HEK293 (cell line): ENCODE results near the gene FGF8.

Experiments used
- CTCF ChIA-PET: fragments of 350-600 bp; formaldehyde crosslinking; extraction: SDS; loops from one replicate; lab custom pipeline; 2021; ENCODE audit warnings: antibody characterized with exemption; lab: Yijun Ruan, JAX
- POLR2A ChIA-PET: fragments of 300-600 bp; formaldehyde crosslinking; extraction: SDS; loops from one replicate; lab custom pipeline; 2020; ENCODE audit warnings: antibody characterized with exemption, inconsistent platforms; lab: Yijun Ruan, JAX
- H3K27ac ChIP-seq: fragments of 200-500 bp; sonication (Bioruptor generic); 2 replicates; pipeline ENCODE4 v1.5.1; 2014; ENCODE audit warnings: low read depth, low read length, control low read depth, inconsistent platforms; ENCODE audit errors: extremely low read depth
- H3K36me3 ChIP-seq, 2 experiments: fragments of 200-500 bp in 1 of 2; sonication (Bioruptor generic) in 1 of 2; 1 replicate in 1 of 2; 2 replicates in 1 of 2; pipeline ENCODE4 v1.5.1; 2014 to 2017; ENCODE audit warnings: inconsistent platforms in 2 of 2, low read length in 2 of 2; ENCODE audit not compliant: control insufficient read depth in 2 of 2, insufficient read depth in 1 of 2
- H3K4me1 ChIP-seq: fragments of 200-500 bp; sonication (Bioruptor generic); 2 replicates; pipeline ENCODE4 v1.5.1; 2014; ENCODE audit warnings: mild to moderate bottlenecking, low read length, inconsistent platforms; ENCODE audit not compliant: control insufficient read depth, insufficient read depth
- H3K4me3 ChIP-seq: 2 replicates; pipeline ENCODE4 v1.5.1; 2011; ENCODE audit warnings: low read depth, mild to moderate bottlenecking, control low read depth, low read length, moderate library complexity
- H3K9me3 ChIP-seq: fragments of 200-500 bp; sonication (Bioruptor generic); 2 replicates; pipeline ENCODE4 v1.5.1; 2014; ENCODE audit warnings: low read depth, low read length, inconsistent platforms; ENCODE audit not compliant: control insufficient read depth, insufficient read depth
- ZNF132 ChIP-seq: fragments of 450-650 bp; formaldehyde crosslinking; IDR thresholded peaks from 2 replicates; pipeline ENCODE4 v1.5.1; 2017; ENCODE audit warnings: missing biosample characterization, missing genetic modification characterization, borderline replicate concordance
- ZNF223 ChIP-seq: fragments of 450-650 bp; formaldehyde crosslinking; IDR thresholded peaks from 2 replicates; pipeline ENCODE4 v1.5.1; 2016; ENCODE audit warnings: missing biosample characterization, missing genetic modification characterization
- ZNF341 ChIP-seq: fragments of 450-650 bp; formaldehyde crosslinking; IDR thresholded peaks from 2 replicates; pipeline ENCODE4; 2016; ENCODE audit warnings: low read depth, missing biosample characterization, missing genetic modification characterization
- ZNF623 ChIP-seq: fragments of 450-650 bp; formaldehyde crosslinking; IDR thresholded peaks from 2 replicates; pipeline ENCODE4 v1.5.1; 2016; ENCODE audit warnings: missing biosample characterization, missing genetic modification characterization
- ZNF626 ChIP-seq: fragments of 450-650 bp; sonication (Bioruptor Pico); formaldehyde crosslinking; IDR thresholded peaks from 2 replicates; pipeline ENCODE4 v1.5.1; 2018; ENCODE audit warnings: missing biosample characterization, missing genetic modification characterization, inconsistent platforms
- ZNF777 ChIP-seq: fragments of 450-650 bp; formaldehyde crosslinking; IDR thresholded peaks from 2 replicates; pipeline ENCODE4 v1.5.1; 2017; ENCODE audit warnings: missing biosample characterization, missing genetic modification characterization, borderline replicate concordance
- ZNF843 ChIP-seq: fragments of 450-650 bp; formaldehyde crosslinking; IDR thresholded peaks from 2 replicates; pipeline ENCODE4 v1.5.1; 2016; ENCODE audit warnings: missing biosample characterization, missing genetic modification characterization
- ZSCAN23 ChIP-seq: fragments of 450-650 bp; formaldehyde crosslinking; IDR thresholded peaks from 2 replicates; pipeline ENCODE4 v1.5.1; 2016; ENCODE audit warnings: missing biosample characterization, missing genetic modification characterization
- TF ChIP-seq, protein P1 (sequence below): fragments of 450-650 bp; formaldehyde crosslinking; IDR thresholded peaks from 2 replicates; pipeline ENCODE4 v1.5.1; 2016; ENCODE audit warnings: missing biosample characterization, missing genetic modification characterization, low read depth
- TF ChIP-seq, protein P2 (sequence below): fragments of 450-650 bp; formaldehyde crosslinking; conservative IDR thresholded peaks from 2 replicates; pipeline ENCODE4 v1.5.1; 2016; ENCODE audit warnings: low read depth, missing biosample characterization, missing genetic modification characterization
- TF ChIP-seq, protein P3 (sequence below): fragments of 450-650 bp; formaldehyde crosslinking; IDR thresholded peaks from 2 replicates; pipeline ENCODE4 v1.5.1; 2016; ENCODE audit warnings: missing biosample characterization, missing genetic modification characterization
- TF ChIP-seq, protein P4 (sequence below): fragments of 450-650 bp; formaldehyde crosslinking; IDR thresholded peaks from 2 replicates; pipeline ENCODE4 v1.5.1; 2016; ENCODE audit warnings: missing biosample characterization, missing genetic modification characterization
- TF ChIP-seq, protein P5 (sequence below): fragments of 450-650 bp; formaldehyde crosslinking; IDR thresholded peaks from 2 replicates; pipeline ENCODE4 v1.5.1; 2016; ENCODE audit warnings: missing biosample characterization, missing genetic modification characterization
- TF ChIP-seq, protein P6 (sequence below): fragments of 450-650 bp; formaldehyde crosslinking; IDR thresholded peaks from 2 replicates; pipeline ENCODE4 v1.5.1; 2016; ENCODE audit warnings: missing biosample characterization, missing genetic modification characterization
- TF ChIP-seq, protein P7 (sequence below): fragments of 450-650 bp; formaldehyde crosslinking; conservative IDR thresholded peaks from 2 replicates; pipeline ENCODE4 v1.5.1; 2016; ENCODE audit warnings: low read depth, missing biosample characterization, missing genetic modification characterization

Gene FGF8

DNA sequence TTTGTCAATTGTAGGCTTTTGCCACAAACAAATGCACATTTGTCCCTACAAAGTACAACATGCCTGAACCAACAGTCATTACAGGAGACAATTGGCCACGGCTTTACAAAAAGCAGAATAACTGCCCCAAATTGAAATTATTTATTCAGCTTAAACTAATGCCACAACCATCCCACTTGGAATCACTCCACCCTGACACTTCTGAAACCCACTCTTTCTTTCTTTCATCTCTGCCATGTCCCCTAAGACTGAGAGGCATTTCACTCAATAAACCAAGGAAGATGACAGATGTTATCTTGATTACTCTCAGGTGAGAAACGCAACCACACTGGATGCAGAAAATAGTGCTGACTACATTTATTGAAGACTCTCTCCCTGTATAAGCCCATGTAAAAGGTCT, 9.9 kb upstream of the FGF8 start:
- H3K4me3 ChIP-seq, result no peak overlapping the region
- no peak overlapping the region for H3K27ac ChIP-seq
- no peak for TF ChIP-seq ZNF626
- no peak for TF ChIP-seq ZSCAN23
- TF ChIP-seq ZNF132 (tag by site-specific recombination), result no peak
- TF ChIP-seq, protein P1, sequence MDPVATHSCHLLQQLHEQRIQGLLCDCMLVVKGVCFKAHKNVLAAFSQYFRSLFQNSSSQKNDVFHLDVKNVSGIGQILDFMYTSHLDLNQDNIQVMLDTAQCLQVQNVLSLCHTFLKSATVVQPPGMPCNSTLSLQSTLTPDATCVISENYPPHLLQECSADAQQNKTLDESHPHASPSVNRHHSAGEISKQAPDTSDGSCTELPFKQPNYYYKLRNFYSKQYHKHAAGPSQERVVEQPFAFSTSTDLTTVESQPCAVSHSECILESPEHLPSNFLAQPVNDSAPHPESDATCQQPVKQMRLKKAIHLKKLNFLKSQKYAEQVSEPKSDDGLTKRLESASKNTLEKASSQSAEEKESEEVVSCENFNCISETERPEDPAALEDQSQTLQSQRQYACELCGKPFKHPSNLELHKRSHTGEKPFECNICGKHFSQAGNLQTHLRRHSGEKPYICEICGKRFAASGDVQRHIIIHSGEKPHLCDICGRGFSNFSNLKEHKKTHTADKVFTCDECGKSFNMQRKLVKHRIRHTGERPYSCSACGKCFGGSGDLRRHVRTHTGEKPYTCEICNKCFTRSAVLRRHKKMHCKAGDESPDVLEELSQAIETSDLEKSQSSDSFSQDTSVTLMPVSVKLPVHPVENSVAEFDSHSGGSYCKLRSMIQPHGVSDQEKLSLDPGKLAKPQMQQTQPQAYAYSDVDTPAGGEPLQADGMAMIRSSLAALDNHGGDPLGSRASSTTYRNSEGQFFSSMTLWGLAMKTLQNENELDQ (tag by site-specific recombination), result no peak
- TF ChIP-seq ZNF341 (tag by site-specific recombination), result no peak
- TF ChIP-seq, protein P2, sequence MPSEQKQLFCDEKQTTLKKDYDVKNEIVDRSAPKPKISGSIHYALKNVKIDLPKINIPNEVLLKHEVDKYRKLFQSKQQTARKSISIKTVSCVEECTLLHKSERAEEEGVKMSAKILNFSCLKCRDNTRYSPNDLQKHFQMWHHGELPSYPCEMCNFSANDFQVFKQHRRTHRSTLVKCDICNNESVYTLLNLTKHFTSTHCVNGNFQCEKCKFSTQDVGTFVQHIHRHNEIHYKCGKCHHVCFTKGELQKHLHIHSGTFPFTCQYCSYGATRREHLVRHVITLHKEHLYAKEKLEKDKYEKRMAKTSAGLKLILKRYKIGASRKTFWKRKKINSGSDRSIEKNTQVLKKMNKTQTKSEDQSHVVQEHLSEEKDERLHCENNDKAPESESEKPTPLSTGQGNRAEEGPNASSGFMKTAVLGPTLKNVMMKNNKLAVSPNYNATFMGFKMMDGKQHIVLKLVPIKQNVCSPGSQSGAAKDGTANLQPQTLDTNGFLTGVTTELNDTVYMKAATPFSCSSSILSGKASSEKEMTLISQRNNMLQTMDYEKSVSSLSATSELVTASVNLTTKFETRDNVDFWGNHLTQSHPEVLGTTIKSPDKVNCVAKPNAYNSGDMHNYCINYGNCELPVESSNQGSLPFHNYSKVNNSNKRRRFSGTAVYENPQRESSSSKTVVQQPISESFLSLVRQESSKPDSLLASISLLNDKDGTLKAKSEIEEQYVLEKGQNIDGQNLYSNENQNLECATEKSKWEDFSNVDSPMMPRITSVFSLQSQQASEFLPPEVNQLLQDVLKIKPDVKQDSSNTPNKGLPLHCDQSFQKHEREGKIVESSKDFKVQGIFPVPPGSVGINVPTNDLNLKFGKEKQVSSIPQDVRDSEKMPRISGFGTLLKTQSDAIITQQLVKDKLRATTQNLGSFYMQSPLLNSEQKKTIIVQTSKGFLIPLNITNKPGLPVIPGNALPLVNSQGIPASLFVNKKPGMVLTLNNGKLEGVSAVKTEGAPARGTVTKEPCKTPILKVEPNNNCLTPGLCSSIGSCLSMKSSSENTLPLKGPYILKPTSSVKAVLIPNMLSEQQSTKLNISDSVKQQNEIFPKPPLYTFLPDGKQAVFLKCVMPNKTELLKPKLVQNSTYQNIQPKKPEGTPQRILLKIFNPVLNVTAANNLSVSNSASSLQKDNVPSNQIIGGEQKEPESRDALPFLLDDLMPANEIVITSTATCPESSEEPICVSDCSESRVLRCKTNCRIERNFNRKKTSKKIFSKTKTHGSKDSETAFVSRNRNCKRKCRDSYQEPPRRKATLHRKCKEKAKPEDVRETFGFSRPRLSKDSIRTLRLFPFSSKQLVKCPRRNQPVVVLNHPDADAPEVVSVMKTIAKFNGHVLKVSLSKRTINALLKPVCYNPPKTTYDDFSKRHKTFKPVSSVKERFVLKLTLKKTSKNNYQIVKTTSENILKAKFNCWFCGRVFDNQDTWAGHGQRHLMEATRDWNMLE (tag by site-specific recombination), result no peak
- TF ChIP-seq, protein P3, sequence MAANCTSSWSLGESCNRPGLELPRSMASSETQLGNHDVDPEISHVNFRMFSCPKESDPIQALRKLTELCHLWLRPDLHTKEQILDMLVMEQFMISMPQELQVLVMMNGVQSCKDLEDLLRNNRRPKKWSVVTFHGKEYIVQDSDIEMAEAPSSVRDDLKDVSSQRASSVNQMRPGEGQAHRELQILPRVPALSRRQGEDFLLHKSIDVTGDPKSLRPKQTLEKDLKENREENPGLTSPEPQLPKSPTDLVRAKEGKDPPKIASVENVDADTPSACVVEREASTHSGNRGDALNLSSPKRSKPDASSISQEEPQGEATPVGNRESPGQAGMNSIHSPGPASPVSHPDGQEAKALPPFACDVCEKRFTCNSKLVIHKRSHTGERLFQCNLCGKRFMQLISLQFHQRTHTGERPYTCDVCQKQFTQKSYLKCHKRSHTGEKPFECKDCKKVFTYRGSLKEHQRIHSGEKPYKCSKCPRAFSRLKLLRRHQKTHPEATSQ (tag by site-specific recombination), result no peak
- TF ChIP-seq, protein P4, sequence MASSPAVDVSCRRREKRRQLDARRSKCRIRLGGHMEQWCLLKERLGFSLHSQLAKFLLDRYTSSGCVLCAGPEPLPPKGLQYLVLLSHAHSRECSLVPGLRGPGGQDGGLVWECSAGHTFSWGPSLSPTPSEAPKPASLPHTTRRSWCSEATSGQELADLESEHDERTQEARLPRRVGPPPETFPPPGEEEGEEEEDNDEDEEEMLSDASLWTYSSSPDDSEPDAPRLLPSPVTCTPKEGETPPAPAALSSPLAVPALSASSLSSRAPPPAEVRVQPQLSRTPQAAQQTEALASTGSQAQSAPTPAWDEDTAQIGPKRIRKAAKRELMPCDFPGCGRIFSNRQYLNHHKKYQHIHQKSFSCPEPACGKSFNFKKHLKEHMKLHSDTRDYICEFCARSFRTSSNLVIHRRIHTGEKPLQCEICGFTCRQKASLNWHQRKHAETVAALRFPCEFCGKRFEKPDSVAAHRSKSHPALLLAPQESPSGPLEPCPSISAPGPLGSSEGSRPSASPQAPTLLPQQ, result no peak
- TF ChIP-seq ZNF843 (tag by site-specific recombination), result no peak
- no peak for TF ChIP-seq ZNF623 (tag by site-specific recombination)
- TF ChIP-seq ZNF223, result no peak
- TF ChIP-seq, protein P5, sequence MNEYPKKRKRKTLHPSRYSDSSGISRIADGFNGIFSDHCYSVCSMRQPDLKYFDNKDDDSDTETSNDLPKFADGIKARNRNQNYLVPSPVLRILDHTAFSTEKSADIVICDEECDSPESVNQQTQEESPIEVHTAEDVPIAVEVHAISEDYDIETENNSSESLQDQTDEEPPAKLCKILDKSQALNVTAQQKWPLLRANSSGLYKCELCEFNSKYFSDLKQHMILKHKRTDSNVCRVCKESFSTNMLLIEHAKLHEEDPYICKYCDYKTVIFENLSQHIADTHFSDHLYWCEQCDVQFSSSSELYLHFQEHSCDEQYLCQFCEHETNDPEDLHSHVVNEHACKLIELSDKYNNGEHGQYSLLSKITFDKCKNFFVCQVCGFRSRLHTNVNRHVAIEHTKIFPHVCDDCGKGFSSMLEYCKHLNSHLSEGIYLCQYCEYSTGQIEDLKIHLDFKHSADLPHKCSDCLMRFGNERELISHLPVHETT (tag by site-specific recombination), result no peak
- TF ChIP-seq ZNF777 (tag by site-specific recombination), result no peak
- TF ChIP-seq, protein P6, sequence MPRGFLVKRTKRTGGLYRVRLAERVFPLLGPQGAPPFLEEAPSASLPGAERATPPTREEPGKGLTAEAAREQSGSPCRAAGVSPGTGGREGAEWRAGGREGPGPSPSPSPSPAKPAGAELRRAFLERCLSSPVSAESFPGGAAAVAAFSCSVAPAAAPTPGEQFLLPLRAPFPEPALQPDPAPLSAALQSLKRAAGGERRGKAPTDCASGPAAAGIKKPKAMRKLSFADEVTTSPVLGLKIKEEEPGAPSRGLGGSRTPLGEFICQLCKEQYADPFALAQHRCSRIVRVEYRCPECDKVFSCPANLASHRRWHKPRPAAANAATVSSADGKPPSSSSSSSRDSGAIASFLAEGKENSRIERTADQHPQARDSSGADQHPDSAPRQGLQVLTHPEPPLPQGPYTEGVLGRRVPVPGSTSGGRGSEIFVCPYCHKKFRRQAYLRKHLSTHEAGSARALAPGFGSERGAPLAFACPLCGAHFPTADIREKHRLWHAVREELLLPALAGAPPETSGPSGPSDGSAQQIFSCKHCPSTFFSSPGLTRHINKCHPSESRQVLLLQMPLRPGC (tag by site-specific recombination), result no peak
- TF ChIP-seq, protein P7, sequence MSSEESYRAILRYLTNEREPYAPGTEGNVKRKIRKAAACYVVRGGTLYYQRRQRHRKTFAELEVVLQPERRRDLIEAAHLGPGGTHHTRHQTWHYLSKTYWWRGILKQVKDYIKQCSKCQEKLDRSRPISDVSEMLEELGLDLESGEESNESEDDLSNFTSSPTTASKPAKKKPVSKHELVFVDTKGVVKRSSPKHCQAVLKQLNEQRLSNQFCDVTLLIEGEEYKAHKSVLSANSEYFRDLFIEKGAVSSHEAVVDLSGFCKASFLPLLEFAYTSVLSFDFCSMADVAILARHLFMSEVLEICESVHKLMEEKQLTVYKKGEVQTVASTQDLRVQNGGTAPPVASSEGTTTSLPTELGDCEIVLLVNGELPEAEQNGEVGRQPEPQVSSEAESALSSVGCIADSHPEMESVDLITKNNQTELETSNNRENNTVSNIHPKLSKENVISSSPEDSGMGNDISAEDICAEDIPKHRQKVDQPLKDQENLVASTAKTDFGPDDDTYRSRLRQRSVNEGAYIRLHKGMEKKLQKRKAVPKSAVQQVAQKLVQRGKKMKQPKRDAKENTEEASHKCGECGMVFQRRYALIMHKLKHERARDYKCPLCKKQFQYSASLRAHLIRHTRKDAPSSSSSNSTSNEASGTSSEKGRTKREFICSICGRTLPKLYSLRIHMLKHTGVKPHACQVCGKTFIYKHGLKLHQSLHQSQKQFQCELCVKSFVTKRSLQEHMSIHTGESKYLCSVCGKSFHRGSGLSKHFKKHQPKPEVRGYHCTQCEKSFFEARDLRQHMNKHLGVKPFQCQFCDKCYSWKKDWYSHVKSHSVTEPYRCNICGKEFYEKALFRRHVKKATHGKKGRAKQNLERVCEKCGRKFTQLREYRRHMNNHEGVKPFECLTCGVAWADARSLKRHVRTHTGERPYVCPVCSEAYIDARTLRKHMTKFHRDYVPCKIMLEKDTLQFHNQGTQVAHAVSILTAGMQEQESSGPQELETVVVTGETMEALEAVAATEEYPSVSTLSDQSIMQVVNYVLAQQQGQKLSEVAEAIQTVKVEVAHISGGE (tag by site-specific recombination), result no peak
- peaks cover 4% of the 10 kb centered on the region for H3K4me1 ChIP-seq
- H3K9me3 ChIP-seq, result no peaks in the 10 kb centered on the region
- CTCF ChIA-PET, result interaction anchor here (0.6 to 1.2 kb wide), 3 partner anchors 183 to 319 kb away, joined by 3 to 7 read pairs (median 3); no protein-coding TSS in a partner anchor
- H3K36me3 ChIP-seq, result peaks cover 46 to 67% of the 10 kb centered on the region in 2 experiments
- POLR2A ChIA-PET, result no interaction called here
